ENCODE results near the gene LHB.
"Not testable (repeated sequence)": the region's sequence is repeated elsewhere in the genome, so short reads cannot be mapped to it uniquely, and the experiment has no call there.

Gene LHB

DNA sequence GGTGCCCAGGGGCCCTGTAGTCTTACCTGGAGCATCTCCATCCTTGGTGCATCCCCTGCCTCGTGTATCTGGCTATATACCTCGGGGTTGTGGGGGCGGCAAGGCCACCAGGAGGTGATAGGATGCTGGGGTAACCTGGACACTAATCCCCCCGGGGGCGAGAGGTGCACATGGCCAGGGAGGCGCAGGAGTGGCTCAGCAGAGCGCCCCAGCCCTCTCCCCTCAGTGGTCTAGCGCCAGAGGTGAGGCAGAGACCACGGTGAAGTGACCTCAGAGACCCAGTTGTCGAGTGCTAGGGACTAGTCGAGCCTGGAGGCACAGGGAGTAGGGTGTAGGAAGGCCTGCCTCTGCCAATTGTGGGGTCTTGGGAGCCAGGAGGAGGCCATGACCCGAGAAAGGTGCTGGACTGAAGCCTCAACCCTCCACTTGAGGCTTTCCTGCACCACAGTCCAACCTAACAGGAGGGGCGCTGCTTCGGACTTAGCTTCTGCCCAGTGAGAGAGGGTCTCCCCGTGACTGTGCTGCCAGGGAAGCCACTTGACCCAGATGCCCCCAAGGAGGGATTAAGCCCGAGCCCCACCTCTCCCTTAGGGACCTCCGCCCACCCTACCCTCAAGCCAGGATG, at the start of gene LHB:
Gene LHB, minus strand, starts transcription at position 51 of the 625 bp plus-strand sequence. Its CDS starts 10 bp downstream, at position 41.
- DNase-seq, result no peak

DNA sequence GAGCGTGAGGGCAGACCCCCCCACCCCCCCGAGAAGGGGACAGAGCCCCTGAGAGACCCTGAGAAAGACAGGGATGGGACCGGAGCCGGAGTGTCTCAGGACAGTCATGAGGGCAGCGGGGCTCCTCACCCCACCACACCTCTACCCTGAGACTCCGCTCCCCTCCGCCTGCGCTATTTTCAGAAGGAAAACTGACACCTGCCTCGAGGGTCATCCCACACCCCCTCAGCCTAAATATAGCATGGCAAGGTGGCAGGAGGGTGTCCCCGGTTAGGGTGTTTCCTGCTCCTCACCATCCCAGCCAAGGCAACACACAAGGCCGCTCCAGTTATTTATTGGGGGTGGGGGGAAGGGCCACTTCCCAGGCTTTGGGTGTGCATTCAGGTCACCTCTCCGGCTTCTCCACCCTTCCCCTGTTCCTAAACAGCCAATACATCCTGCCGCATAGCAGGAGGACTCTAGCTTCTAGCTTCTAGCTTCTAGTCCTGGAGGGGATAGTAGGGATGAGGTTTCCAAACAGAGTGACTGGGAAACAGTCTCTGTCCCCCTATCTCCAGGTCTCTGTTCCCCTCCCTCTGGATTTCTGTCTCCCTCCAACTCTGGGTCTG, 49.1 kb upstream of the LHB start:
- no peak for DNase-seq

DNA sequence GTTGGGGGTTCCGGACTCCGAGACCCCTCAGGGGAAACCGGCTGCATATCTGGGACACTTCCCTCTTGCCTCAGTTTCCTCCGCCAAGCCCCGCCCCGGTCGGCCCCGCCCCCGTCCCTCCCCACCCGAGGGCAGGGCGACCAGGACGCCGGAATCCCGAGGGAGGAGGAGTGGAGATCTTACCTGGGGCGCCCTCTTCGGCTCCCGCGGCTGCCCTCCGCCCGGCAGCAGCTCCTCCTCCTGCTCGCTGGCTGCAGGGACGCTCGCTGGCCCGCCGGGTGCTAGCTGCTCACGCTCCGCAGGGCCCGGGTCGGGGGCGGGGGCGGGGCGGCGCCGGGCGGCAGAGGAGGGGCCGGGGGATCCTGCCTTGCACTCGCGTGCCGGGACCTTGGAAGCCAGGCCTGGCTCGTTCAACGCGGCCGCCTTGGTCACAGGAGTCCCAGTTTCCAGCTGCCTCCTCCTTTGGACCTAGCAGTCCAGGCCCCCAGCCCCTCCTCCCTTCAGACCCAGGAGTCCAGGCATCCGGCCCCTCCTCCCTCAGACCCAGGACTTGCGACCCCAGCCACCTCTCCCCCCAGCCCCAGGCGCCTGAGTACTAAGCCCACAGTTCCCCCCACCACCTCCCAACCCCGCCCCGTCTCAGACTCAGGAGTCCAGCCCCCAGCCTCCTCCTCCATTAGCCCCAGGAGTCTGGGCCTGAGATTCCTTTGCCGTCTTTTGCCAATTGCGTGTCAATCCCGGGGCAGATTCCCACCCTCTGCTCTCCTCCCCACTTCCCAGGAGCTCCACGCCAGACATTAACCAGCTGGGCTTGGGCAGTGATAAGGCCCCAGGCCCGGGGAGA, 48.1 kb upstream of the LHB start, which contains the start of gene NTF4:
Gene NTF4, minus strand, starts transcription at position 51 of the 844 bp plus-strand sequence. CDS start 2,821 bp downstream, outside the sequence.
- no peak for DNase-seq

DNA sequence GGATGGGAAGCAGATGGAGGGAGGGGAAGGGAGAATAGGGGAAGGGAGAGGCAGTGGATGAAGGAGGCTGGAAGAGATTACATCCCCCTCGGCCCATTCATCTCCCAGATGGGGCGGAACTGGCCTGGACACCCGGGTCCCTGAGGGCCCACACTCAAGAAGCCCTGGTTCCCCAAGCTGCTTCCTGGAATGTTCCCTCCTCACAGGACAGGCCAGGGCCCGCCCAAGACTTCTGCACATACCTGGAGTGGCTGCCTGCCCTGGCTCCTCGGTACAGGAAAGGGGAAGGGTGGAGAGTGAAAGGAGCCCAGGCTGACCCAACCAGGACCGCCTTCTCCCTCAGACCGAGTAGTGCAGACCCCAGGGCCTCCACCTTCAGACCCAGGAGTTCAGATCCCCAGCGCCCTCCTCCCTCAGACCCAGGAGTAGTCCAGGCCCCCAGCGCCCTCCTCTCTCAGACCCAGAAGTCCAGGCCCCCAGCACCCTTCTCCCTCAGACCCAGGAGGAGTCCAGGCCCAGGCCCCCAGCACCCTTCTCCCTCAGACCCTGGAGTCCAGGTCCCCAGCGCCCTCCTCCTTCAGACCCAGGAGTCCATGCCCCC, 47.2 kb upstream of the LHB start:
- DNase-seq, result no peak

DNA sequence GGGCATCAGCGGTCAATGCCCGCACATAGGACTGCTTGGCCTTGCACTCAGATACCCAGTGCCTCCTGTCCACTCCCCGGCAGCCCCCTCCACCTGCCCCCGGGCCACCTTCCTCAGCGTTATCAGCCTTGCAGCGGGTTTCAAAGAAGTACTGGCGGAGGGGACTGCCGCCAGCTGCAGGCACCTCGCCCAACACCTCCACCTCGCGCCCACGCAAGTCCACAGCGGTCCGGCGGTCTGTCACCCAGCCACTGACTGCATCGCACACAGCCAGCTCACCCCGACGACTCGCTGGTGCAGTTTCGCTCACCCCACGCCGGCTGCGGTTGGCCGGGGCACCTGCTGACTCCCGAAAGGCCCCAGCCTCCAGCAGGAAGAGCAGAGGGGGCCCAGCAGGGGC, 44.6 kb upstream of the LHB start:
- DNase-seq, result no peak

DNA sequence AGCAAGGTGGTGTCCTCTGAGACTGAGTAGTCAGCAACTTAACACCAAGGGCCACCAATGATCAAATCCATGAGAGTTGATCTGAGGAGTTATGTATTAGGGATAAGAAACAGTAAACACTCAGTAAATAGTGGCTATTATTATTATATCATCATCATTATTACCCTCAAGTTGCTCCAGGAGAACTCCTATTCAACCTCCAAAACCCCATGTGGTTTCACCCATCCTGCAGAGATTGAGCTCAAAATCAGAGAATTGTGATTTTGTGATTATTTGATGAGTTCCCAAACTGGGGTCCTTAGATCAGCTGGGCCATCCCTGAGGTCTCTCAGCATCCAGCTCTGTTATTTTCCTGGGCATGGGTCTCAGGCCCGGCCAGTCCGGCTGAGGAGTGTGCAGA, 44.1 kb upstream of the LHB start:
- no peak for DNase-seq

DNA sequence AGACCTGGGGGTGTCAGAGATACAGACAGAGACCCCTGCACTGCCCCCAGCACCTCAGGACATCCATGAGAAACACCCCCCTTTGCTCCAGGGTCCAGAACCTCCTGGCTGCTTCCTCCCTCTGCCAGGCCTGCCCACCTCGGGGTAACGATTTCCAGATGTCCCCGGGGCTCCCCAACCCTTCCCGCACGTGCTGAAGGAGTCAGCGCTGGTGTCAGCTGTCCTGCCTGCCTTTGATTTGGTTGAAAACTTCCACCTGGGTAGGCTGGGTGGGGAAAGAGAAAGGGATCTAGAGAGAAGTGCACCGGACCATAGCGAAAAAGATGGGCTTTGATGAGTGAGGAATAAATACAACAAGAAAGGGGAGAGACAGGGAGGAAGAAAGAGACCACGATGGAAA, 42.2 kb upstream of the LHB start:
- DNase-seq, result no peak

DNA sequence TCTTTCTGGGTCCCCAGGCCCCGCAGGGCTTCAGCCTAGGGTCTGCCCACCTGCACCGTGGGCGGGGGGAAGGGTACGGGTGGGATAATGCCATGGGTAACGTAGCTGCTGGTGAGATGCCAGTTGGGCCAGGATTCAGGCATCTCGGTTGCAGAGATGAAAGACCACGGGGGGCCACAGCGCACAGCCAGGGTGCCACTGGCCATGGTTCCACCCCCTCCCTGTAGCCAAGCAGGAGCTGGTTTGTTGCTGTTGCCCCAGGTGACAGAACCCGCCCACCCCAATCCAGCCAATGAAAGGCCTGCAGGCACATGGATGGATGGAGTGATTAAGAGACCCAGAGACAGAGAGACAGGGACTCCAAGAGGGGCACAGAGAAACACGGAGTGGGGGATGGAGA, 41.7 kb upstream of the LHB start:
- DNase-seq, result no peak

DNA sequence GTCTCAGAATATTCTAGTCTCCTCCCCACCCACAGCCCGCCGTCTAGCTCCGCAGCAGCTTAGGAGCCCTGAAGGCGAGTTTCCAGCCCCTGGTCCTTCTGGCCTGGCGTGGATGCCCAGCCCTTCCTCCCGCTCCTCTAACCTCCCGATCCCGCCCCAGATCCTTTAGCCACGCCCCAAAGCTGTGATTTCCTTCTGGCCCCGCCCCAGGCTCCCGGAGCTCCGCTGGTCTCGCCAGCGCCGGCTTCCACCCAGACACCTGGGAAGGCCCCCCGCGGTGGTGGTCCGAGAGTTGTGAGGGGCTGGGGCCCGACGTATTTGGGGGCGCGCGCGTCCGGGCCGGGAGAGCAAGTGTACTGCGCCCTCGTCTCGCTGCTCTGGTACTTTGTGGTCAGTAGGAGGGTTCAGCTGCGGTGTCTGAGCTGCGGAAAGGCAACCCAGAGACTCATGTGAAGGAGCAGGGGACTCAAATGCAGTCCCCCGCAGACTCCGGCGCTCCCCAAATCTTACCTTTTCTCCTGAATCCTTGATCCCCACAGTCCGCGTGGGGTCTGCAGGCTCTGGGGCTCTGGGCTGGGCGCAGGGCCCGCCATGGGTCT, 40.8 kb upstream of the LHB start, which contains the start of gene CGB7:
Gene CGB7, minus strand, starts transcription at position 114 of the 599 bp plus-strand sequence. CDS start 2,374 bp downstream, outside the sequence.
- no peak for DNase-seq

DNA sequence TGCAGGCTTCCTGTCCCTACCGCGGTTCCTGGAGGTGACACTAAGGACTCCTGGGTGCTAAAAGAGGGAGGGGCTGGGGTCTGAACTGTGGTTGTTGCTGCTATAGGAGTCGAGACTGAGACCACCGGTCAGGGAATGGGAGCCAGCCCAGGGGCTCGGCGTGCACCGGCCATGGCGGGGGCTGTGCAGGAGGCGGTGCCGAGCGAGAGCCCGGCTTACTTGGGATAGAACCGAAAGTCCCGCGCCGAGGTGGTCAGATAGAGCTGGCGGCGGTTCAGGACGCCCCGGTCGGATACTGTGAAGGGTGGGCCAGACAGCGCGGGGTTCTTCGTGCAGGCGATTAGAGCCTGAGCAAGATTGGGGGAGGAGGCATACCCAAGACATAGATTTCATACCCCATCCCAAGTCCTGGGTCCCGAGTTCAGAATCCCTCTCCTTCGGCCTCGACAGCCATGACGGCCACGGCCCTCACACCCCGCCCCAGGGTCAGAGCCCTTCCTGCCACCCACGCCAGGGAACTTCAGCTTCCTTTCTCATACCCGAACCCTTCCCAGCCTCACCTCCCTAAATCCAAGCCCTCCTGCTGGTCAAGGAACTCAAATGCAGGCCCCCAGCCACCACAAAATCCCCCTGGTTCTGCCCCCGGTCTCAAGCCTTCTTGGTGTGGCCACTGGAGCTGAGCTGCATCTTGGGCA, 40.2 kb upstream of the LHB start:
- DNase-seq, result not testable (repeated sequence)

DNA sequence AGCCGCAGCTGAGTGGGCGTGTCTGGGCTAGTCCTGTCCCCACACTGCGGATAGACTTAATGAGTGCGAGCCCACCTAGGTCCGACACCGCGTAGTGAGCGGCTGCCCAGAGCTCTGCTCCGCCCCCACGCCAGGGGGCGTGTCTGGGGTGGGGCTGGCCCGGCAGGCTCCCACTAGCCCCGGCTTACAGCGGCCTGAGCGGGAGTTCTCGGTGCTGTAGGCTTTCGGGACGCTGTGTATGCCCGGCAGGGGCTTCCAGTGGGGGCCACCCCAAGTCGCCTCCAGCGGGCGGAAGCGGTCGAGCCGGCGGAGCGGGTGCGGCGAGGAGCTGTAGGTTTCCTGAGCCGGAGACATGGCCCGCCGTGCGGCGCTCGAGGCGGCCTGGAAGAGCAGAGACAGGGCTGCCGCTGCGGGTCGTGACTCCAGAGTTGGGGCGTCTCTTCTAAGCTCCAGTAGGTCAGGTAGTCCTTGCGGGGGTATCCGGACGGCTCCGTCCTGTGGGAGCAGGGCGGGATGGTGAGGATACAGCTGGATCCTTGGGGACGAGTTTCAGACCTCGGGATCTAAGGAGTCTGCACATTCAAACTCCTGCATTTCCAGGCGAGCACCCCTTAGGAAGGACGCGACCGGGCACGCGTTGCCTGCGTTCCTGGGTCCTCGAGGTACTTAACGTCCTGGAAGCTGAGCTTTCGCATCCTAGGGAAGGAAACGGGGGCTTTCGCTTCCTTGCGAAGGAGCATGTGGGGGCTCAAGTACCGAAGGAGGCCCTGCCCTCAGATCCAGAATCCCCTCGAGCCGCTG, 39.4 kb upstream of the LHB start:
- DNase-seq, result no peak

DNA sequence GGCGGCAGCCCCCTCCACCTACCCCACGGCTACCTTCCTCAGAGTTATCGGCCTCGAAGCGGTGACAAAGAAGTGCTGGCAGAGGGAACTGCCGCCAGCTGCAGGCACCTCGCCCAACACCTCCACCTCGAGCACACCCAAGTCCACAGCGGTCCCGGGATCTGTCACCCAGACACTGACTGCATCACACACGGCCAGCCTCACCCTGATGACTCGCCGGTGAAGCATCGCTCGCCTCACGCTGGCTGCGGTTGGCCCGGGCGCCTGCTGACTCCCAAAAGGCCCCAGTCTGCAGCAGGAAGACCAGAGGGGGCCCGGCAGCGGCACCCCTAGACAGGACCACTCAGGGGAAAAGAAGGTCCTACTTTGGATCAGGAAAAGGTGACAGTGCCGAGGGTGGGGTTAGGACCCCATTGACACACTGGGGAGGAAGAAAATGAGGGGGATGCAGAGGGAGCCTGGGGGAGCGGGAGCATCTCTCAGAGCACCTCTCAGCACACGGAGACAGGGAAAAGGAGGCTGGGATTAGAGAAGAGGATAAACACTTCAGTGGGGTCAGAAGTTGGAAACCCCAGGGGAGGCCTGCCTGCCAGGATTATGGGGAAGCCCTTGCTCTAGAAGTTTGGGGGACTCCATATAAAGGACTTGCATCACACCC, 33.6 kb upstream of the LHB start:
- DNase-seq, result not testable (repeated sequence)

DNA sequence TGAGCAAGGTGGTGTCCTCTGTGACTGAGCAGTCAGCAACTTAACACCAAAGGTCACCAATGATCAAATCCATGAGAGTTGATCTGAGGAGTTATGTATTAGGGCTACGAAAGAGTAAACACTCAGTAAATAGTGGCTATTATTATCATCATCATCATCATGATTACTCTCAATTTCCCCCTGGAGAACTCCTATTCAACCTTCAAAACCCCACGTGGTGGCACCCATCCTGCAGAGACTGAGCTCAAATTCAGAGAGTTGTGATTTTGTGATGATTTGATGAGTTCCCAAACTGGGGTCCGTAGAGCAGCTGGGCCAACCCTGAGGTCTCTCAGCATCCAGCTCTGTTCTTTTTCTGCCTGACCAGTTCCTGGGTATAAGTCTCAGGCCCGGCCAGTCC, 32.9 kb upstream of the LHB start:
- not testable (repeated sequence) for DNase-seq

DNA sequence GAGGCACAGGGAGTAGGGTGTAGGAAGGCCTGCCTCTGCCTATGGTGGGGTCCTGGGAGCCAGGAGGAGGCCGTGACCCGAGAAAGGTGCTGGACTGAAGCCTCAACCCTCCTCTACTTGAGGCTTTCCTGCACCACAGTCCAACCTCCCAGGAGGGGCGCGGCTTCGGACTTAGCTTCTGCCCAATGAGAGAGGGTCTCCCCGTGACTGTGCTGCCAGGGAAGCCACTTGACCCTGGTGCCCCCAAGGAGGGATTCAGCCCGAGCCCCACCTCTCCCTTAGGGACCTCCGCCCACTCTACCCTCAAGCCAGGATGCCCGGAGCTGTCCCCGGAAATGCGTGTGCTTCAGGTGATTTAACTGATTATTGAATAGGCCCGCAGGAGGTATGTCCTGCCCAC, 32.1 kb upstream of the LHB start, which contains the start of gene CGB8:
Gene CGB8, minus strand, starts transcription at position 101 of the 400 bp plus-strand sequence. CDS start 372 bp downstream, outside the sequence.
- not testable (repeated sequence) for DNase-seq

DNA sequence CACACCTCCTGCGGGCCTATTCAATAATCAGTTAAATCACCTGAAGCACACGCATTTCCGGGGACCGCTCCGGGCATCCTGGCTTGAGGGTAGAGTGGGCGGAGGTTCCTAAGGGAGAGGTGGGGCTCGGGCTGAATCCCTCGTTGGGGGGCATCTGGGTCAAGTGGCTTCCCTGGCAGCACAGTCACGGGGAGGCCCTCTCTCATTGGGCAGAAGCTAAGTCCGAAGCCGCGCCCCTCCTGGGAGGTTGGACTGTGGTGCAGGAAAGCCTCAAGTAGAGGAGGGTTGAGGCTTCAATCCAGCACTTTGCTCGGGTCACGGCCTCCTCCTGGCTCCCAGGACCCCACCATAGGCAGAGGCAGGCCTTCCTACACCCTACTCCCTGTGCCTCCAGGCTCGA, 26.7 kb upstream of the LHB start, which contains the start of gene CGB5:
Gene CGB5, plus strand, starts transcription at position 301 of the 400 bp plus-strand sequence. CDS start 362 bp downstream, outside the sequence.
- DNase-seq, result not testable (repeated sequence)

DNA sequence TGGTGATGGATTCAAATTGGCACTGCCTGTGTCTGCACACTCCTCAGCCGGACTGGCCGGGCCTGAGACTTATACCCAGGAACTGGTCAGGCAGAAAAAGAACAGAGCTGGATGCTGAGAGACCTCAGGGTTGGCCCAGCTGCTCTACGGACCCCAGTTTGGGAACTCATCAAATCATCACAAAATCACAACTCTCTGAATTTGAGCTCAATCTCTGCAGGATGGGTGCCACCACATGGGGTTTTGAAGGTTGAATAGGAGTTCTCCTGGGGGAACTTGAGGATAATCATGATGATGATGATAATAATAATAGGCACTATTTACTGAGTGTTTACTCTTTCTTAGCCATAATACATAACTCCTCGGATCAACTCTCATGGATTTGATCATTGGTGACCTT, 25.8 kb upstream of the LHB start:
- DNase-seq, result not testable (repeated sequence)

DNA sequence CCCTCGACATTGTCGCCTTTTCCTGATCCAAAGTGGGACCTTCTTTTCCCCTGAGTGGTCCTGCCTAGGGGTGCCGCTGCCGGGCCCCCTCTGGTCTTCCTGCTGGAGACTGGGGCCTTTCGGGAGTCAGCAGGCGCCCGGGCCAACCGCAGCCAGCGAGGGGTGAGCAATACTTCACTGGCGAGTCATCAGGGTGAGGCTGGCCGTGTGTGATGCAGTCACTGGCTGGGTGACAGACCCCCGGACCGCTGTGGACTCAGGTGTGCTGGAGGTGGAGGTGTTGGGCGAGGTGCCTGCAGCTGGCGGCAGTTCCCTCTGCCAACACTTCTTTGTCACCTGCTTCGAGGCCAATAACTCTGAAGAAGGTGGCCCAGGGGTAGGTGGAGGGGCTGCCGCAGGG, 25.3 kb upstream of the LHB start:
- no peak for DNase-seq

DNA sequence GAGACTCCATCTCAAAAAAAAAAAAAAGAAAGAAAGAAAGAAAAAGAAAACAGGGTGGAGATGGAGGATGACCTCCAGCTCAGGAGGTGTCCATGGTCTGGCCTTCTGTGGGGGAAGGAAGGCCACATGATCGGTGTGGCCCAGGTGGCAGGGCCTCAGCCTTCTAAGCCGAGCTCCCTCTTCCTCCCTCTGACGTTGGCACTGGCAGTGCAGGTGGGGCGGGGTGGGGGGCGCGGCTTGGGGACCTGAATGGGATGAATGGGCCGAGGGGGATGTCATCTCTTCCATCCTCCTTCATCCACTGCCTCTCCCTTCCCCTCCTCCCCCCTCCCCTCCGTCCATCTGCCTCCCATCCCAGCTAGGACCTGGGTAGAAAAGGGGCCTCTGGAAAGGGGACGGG, 22.8 kb upstream of the LHB start:
- DNase-seq, result not testable (repeated sequence)

DNA sequence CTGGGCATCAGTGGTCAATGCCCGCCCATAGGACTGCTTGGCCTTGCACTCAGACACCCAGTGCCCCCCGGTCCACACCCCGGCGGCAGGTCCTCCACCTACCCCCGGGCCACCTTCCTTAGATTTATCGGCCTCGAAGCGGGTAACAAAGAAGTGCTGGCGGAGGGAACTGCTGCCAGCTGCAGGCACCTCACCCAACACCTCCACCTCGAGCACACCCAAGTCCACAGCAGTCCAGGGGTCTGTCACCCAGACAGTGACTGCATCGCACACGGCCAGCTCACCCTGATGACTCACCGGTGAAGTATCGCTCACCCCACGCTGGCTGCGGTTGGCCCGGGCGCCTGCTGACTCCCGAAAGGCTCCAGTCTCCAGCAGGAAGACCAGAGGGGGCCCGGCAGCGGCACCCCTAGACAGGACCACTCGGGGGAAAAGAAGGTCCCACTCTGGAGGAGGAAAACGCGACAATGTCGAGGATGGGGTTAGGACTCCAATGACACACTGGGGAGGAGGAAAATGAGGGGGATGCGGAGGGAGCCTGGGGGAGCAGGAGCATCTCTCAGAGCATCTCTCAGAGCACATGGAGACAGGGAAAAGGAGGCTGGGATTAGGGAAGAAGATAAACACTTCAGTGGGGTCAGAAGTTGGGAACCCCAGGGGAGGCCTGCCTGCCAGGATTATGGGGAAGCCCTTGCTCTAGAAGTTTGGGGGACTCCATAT, 21.8 kb upstream of the LHB start:
- DNase-seq, result not testable (repeated sequence)

DNA sequence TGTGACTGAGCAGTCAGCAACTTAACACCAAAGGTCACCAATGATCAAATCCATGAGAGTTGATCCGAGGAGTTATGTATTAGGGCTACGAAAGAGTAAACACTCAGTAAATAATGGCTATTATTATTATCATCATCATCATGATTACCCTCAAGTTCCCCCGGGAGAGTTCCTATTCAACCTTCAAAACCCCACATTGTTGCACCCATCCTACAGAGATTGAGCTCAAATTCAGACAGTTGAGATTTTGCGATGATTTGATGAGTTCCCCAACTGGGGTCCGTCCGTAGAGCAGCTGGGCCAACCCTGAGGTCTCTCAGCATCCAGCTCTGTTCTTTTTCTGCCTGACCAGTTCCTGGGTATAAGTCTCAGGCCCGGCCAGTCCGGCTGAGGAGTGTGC, 21.2 kb upstream of the LHB start:
- not testable (repeated sequence) for DNase-seq

All from cerebellar nuclear complex (tissue), 1 donor.